ENCODE data around the gene TMEM248.

The TMEM248 gene

GRCh38 chr7:66927348-66927948, 6.4 kb downstream of the TMEM248 start:
- Histone ChIP-seq H3K23ac (ENCODE audit: low read length) (no peak overlapping the region), H3K79me2 (ENCODE audit: control insufficient read depth, insufficient read depth, low read length) (peaks cover 64% of the 10 kb centered on the region), H4K8ac (ENCODE audit: low read depth, low read length) (no peak overlapping the region), H3K9ac (ENCODE audit: low read length) (no peak overlapping the region), H2BK15ac (replicated peaks; ENCODE audit: low read depth) (no peak overlapping the region), H3K56ac (ENCODE audit: low read length) (no peak overlapping the region), H3K36me3 (ENCODE audit: control insufficient read depth, insufficient read depth, low read length) (no peaks in the 10 kb centered on the region), H3K79me1 (ENCODE audit: low read length) (peaks cover 23% of the 10 kb centered on the region), H3K4me2 (ENCODE audit: low read length) (no peak overlapping the region), H3K4ac (ENCODE audit: low read depth, low read length) (no peak overlapping the region), H3K27ac (ENCODE audit: low read depth, low read length) (no peak overlapping the region), H2BK5ac (ENCODE audit: low read length) (no peak overlapping the region), H4K5ac (ENCODE audit: low read length) (no peak overlapping the region), H2AK5ac (ENCODE audit: low read length) (no peak overlapping the region), H3K4me1 (ENCODE audit: control insufficient read depth, low read depth, low read length) (no peaks in the 10 kb centered on the region), H3K18ac (ENCODE audit: low read length) (no peak overlapping the region), H3K4me3 (ENCODE audit: low read length) (no peak overlapping the region), H3K27me3 (ENCODE audit: insufficient read depth, low read length, poor library complexity) (no peaks in the 10 kb centered on the region), H2BK120ac (ENCODE audit: low read depth, low read length) (no peak overlapping the region)
- no peak for DNase-seq
- no CpG with 5 or more reads among the region's 7 CpGs for whole genome bisulfite sequencing (ENCODE audit: extremely low coverage, insufficient coverage, low lambda C conversion rate)

GRCh38 chr7:66928388-66928787, 7.4 kb downstream of the TMEM248 start:
- H3K56ac ChIP-seq (ENCODE audit: low read length), result no peak overlapping the region
- peaks cover 21% of the 10 kb centered on the region for H3K79me1 ChIP-seq (ENCODE audit: low read length)
- H3K27me3 ChIP-seq (ENCODE audit: insufficient read depth, low read length, poor library complexity), result no peaks in the 10 kb centered on the region
- H3K27ac ChIP-seq (ENCODE audit: low read depth, low read length), result no peak overlapping the region
- no peak overlapping the region for H4K5ac ChIP-seq (ENCODE audit: low read length)
- no peak overlapping the region for H2BK15ac ChIP-seq (replicated peaks; ENCODE audit: low read depth)
- H2BK5ac ChIP-seq (ENCODE audit: low read length), result no peak overlapping the region
- no peak overlapping the region for H2BK120ac ChIP-seq (ENCODE audit: low read depth, low read length)
- DNase-seq, result no peak
- no peaks in the 10 kb centered on the region for H3K36me3 ChIP-seq (ENCODE audit: control insufficient read depth, insufficient read depth, low read length)
- no peak overlapping the region for H3K4ac ChIP-seq (ENCODE audit: low read depth, low read length)
- H4K8ac ChIP-seq (ENCODE audit: low read depth, low read length), result no peak overlapping the region
- no peak overlapping the region for H2AK5ac ChIP-seq (ENCODE audit: low read length)
- H3K4me3 ChIP-seq (ENCODE audit: low read length), result no peak overlapping the region
- no peak overlapping the region for H3K18ac ChIP-seq (ENCODE audit: low read length)
- H3K4me2 ChIP-seq (ENCODE audit: low read length), result no peak overlapping the region
- no CpG with 5 or more reads among the region's 4 CpGs for WGBS (ENCODE audit: extremely low coverage, insufficient coverage, low lambda C conversion rate)
- H3K23ac ChIP-seq (ENCODE audit: low read length), result no peak overlapping the region
- no peaks in the 10 kb centered on the region for H3K4me1 ChIP-seq (ENCODE audit: control insufficient read depth, low read depth, low read length)
- peaks cover 60% of the 10 kb centered on the region for H3K79me2 ChIP-seq (ENCODE audit: control insufficient read depth, insufficient read depth, low read length)
- H3K9ac ChIP-seq (ENCODE audit: low read length), result no peak overlapping the region

GRCh38 chr7:66929165-66929564, 8.1 kb downstream of the TMEM248 start:
- no peak overlapping the region for H4K5ac ChIP-seq (ENCODE audit: low read length)
- H3K4ac ChIP-seq (ENCODE audit: low read depth, low read length), result no peak overlapping the region
- no peak overlapping the region for H3K4me2 ChIP-seq (ENCODE audit: low read length)
- H3K79me1 ChIP-seq (ENCODE audit: low read length), result peaks cover 24% of the 10 kb centered on the region
- H2BK15ac ChIP-seq (replicated peaks; ENCODE audit: low read depth), result no peak overlapping the region
- H3K23ac ChIP-seq (ENCODE audit: low read length), result no peak overlapping the region
- no peak overlapping the region for H2AK5ac ChIP-seq (ENCODE audit: low read length)
- H3K36me3 ChIP-seq (ENCODE audit: control insufficient read depth, insufficient read depth, low read length), result no peaks in the 10 kb centered on the region
- no peak overlapping the region for H3K18ac ChIP-seq (ENCODE audit: low read length)
- no peak overlapping the region for H3K9ac ChIP-seq (ENCODE audit: low read length)
- H2BK120ac ChIP-seq (ENCODE audit: low read depth, low read length), result no peak overlapping the region
- H3K56ac ChIP-seq (ENCODE audit: low read length), result no peak overlapping the region
- no peak overlapping the region for H2BK5ac ChIP-seq (ENCODE audit: low read length)
- no peak overlapping the region for H3K4me3 ChIP-seq (ENCODE audit: low read length)
- WGBS (ENCODE audit: extremely low coverage, insufficient coverage, low lambda C conversion rate), result no CpG with 5 or more reads among the region's 8 CpGs
- no peaks in the 10 kb centered on the region for H3K27me3 ChIP-seq (ENCODE audit: insufficient read depth, low read length, poor library complexity)
- no peak overlapping the region for H4K8ac ChIP-seq (ENCODE audit: low read depth, low read length)
- H3K79me2 ChIP-seq (ENCODE audit: control insufficient read depth, insufficient read depth, low read length), result peaks cover 56% of the 10 kb centered on the region
- no peak overlapping the region for H3K27ac ChIP-seq (ENCODE audit: low read depth, low read length)
- H3K4me1 ChIP-seq (ENCODE audit: control insufficient read depth, low read depth, low read length), result no peaks in the 10 kb centered on the region
- DNase-seq, result no peak

- no peak overlapping the region for H3K23ac ChIP-seq (ENCODE audit: low read length)
- no peak overlapping the region for H3K4me3 ChIP-seq (ENCODE audit: low read length)
Observed at GRCh38 chr7:66929935-66930334, 8.9 kb downstream of the TMEM248 start.

GRCh38 chr7:66930341-66930740, 9.3 kb downstream of the TMEM248 start:
- no peak overlapping the region for H3K27ac ChIP-seq (ENCODE audit: low read depth, low read length)
- H2BK5ac ChIP-seq (ENCODE audit: low read length), result no peak overlapping the region
- no peak overlapping the region for H3K23ac ChIP-seq (ENCODE audit: low read length)
- no peak overlapping the region for H2BK15ac ChIP-seq (replicated peaks; ENCODE audit: low read depth)
- WGBS (ENCODE audit: extremely low coverage, insufficient coverage, low lambda C conversion rate), result no CpG with 5 or more reads among the region's 5 CpGs
- H3K4me1 ChIP-seq (ENCODE audit: control insufficient read depth, low read depth, low read length), result no peaks in the 10 kb centered on the region
- DNase-seq, result peak; percentile 87
- H2AK5ac ChIP-seq (ENCODE audit: low read length), result no peak overlapping the region
- no peak overlapping the region for H3K9ac ChIP-seq (ENCODE audit: low read length)
- no peak overlapping the region for H4K5ac ChIP-seq (ENCODE audit: low read length)
- no peak overlapping the region for H3K18ac ChIP-seq (ENCODE audit: low read length)
- no peak overlapping the region for H2BK120ac ChIP-seq (ENCODE audit: low read depth, low read length)
- H3K79me2 ChIP-seq (ENCODE audit: control insufficient read depth, insufficient read depth, low read length), result peaks cover 54% of the 10 kb centered on the region
- no peak overlapping the region for H3K56ac ChIP-seq (ENCODE audit: low read length)
- H3K36me3 ChIP-seq (ENCODE audit: control insufficient read depth, insufficient read depth, low read length), result no peaks in the 10 kb centered on the region
- H3K79me1 ChIP-seq (ENCODE audit: low read length), result peaks cover 23% of the 10 kb centered on the region
- no peaks in the 10 kb centered on the region for H3K27me3 ChIP-seq (ENCODE audit: insufficient read depth, low read length, poor library complexity)
- H3K4me3 ChIP-seq (ENCODE audit: low read length), result no peak overlapping the region
- no peak overlapping the region for H3K4me2 ChIP-seq (ENCODE audit: low read length)
- no peak overlapping the region for H4K8ac ChIP-seq (ENCODE audit: low read depth, low read length)
- H3K4ac ChIP-seq (ENCODE audit: low read depth, low read length), result no peak overlapping the region

More at GRCh38 chr7:66929935-66930334, 8.9 kb downstream of the TMEM248 start:
- WGBS (ENCODE audit: extremely low coverage, insufficient coverage, low lambda C conversion rate), result no CpG with 5 or more reads among the region's 5 CpGs
- H2BK15ac ChIP-seq (replicated peaks; ENCODE audit: low read depth), result no peak overlapping the region
- peaks cover 57% of the 10 kb centered on the region for H3K79me2 ChIP-seq (ENCODE audit: control insufficient read depth, insufficient read depth, low read length)
- H3K56ac ChIP-seq (ENCODE audit: low read length), result no peak overlapping the region
- no peak overlapping the region for H2BK5ac ChIP-seq (ENCODE audit: low read length)
- H4K8ac ChIP-seq (ENCODE audit: low read depth, low read length), result no peak overlapping the region
- no peak overlapping the region for H3K9ac ChIP-seq (ENCODE audit: low read length)
- peaks cover 24% of the 10 kb centered on the region for H3K79me1 ChIP-seq (ENCODE audit: low read length)
- no peak overlapping the region for H4K5ac ChIP-seq (ENCODE audit: low read length)
- no peak overlapping the region for H3K27ac ChIP-seq (ENCODE audit: low read depth, low read length)
- no peak for DNase-seq
- H3K27me3 ChIP-seq (ENCODE audit: insufficient read depth, low read length, poor library complexity), result no peaks in the 10 kb centered on the region
- H3K4me1 ChIP-seq (ENCODE audit: control insufficient read depth, low read depth, low read length), result no peaks in the 10 kb centered on the region
- no peak overlapping the region for H3K18ac ChIP-seq (ENCODE audit: low read length)
- H3K4ac ChIP-seq (ENCODE audit: low read depth, low read length), result no peak overlapping the region
- H2AK5ac ChIP-seq (ENCODE audit: low read length), result no peak overlapping the region
- H3K36me3 ChIP-seq (ENCODE audit: control insufficient read depth, insufficient read depth, low read length), result no peaks in the 10 kb centered on the region
- no peak overlapping the region for H2BK120ac ChIP-seq (ENCODE audit: low read depth, low read length)
- H3K4me2 ChIP-seq (ENCODE audit: low read length), result no peak overlapping the region

- H3K56ac ChIP-seq (ENCODE audit: low read length), result no peak overlapping the region
- no peak overlapping the region for H3K27ac ChIP-seq (ENCODE audit: low read depth, low read length)
- H4K5ac ChIP-seq (ENCODE audit: low read length), result no peak overlapping the region
- no peak overlapping the region for H3K4me3 ChIP-seq (ENCODE audit: low read length)
- H3K23ac ChIP-seq (ENCODE audit: low read length), result no peak overlapping the region
- no peak overlapping the region for H2BK5ac ChIP-seq (ENCODE audit: low read length)
- no peak overlapping the region for H3K4ac ChIP-seq (ENCODE audit: low read depth, low read length)
- no peak overlapping the region for H2AK5ac ChIP-seq (ENCODE audit: low read length)
- no peak overlapping the region for H3K18ac ChIP-seq (ENCODE audit: low read length)
- WGBS (ENCODE audit: extremely low coverage, insufficient coverage, low lambda C conversion rate), result no CpG with 5 or more reads among the region's 4 CpGs
- peaks cover 17% of the 10 kb centered on the region for H3K79me1 ChIP-seq (ENCODE audit: low read length)
- H3K36me3 ChIP-seq (ENCODE audit: control insufficient read depth, insufficient read depth, low read length), result no peaks in the 10 kb centered on the region
- no peak overlapping the region for H3K9ac ChIP-seq (ENCODE audit: low read length)
- no peak overlapping the region for H3K4me2 ChIP-seq (ENCODE audit: low read length)
- H4K8ac ChIP-seq (ENCODE audit: low read depth, low read length), result no peak overlapping the region
- no peaks in the 10 kb centered on the region for H3K27me3 ChIP-seq (ENCODE audit: insufficient read depth, low read length, poor library complexity)
- no peak overlapping the region for H2BK15ac ChIP-seq (replicated peaks; ENCODE audit: low read depth)
- H2BK120ac ChIP-seq (ENCODE audit: low read depth, low read length), result no peak overlapping the region
- H3K4me1 ChIP-seq (ENCODE audit: control insufficient read depth, low read depth, low read length), result no peaks in the 10 kb centered on the region
- H3K79me2 ChIP-seq (ENCODE audit: control insufficient read depth, insufficient read depth, low read length), result peaks cover 49% of the 10 kb centered on the region
- DNase-seq, result no peak
Observed at GRCh38 chr7:66933469-66933868, 12.4 kb downstream of the TMEM248 start.
